Measurements from ENCODE around the gene OCA2.

The OCA2 gene

GRCh38 chr15:28131946-28132345 is 32.8 kb upstream of the OCA2 start:
- Histone ChIP-seq H4K20me1 (ENCODE audit: insufficient read depth, low read length) (no peaks in the 10 kb centered on the region), H3K4me2 (ENCODE audit: low read length) (no peak overlapping the region), H3K36me3 (ENCODE audit: insufficient read depth, low read length) (peaks cover 54% of the 10 kb centered on the region), H3K27me3 (ENCODE audit: insufficient read depth, low read length) (no peaks in the 10 kb centered on the region), H3K27ac (ENCODE audit: low read depth, low read length, poor library complexity, severe bottlenecking) (no peak overlapping the region), H3F3A (ENCODE audit: insufficient read depth, low read length) (no peaks in the 10 kb centered on the region), H3K9me3 (ENCODE audit: low read length) (no peaks in the 10 kb centered on the region), H3K9me2 (ENCODE audit: low read depth, low read length) (no peaks in the 10 kb centered on the region), H3K4me1 (ENCODE audit: insufficient read depth, low read length, severe bottlenecking) (peaks cover 9% of the 10 kb centered on the region), H2AFZ (ENCODE audit: low read length) (no peak overlapping the region), H3K9ac (ENCODE audit: low read length) (no peak overlapping the region), H3K79me2 (ENCODE audit: insufficient read depth, low read length) (no peaks in the 10 kb centered on the region), H3K4me3 (ENCODE audit: low read depth, low read length, poor library complexity, severe bottlenecking) (no peak overlapping the region)
- TF ChIP-seq CTCF (IDR thresholded peaks at IDR 0.05; ENCODE audit: low read length) (no peak), EZH2 (IDR thresholded peaks at IDR 0.05; ENCODE audit: borderline replicate concordance, low read length) (no peak)

GRCh38 chr15:28131400-28131799 is 32.3 kb upstream of the OCA2 start:
- peaks cover 55% of the 10 kb centered on the region for H3K36me3 ChIP-seq (ENCODE audit: insufficient read depth, low read length)
- no peak overlapping the region for H3K4me2 ChIP-seq (ENCODE audit: low read length)
- no peak overlapping the region for H3K9ac ChIP-seq (ENCODE audit: low read length)
- no peak overlapping the region for H2AFZ ChIP-seq (ENCODE audit: low read length)
- H3K4me1 ChIP-seq (ENCODE audit: insufficient read depth, low read length, severe bottlenecking): peaks cover 6% of the 10 kb centered on the region
- TF ChIP-seq CTCF (IDR thresholded peaks at IDR 0.05; ENCODE audit: low read length) (no peak), EZH2 (IDR thresholded peaks at IDR 0.05; ENCODE audit: borderline replicate concordance, low read length) (no peak)
- H3F3A ChIP-seq (ENCODE audit: insufficient read depth, low read length): no peaks in the 10 kb centered on the region
- no peak overlapping the region for H3K27ac ChIP-seq (ENCODE audit: low read depth, low read length, poor library complexity, severe bottlenecking)
- H3K27me3 ChIP-seq (ENCODE audit: insufficient read depth, low read length): no peaks in the 10 kb centered on the region
- no peaks in the 10 kb centered on the region for H4K20me1 ChIP-seq (ENCODE audit: insufficient read depth, low read length)
- no peaks in the 10 kb centered on the region for H3K9me3 ChIP-seq (ENCODE audit: low read length)
- no peaks in the 10 kb centered on the region for H3K9me2 ChIP-seq (ENCODE audit: low read depth, low read length)
- H3K4me3 ChIP-seq (ENCODE audit: low read depth, low read length, poor library complexity, severe bottlenecking): no peak overlapping the region
- H3K79me2 ChIP-seq (ENCODE audit: insufficient read depth, low read length): no peaks in the 10 kb centered on the region

- no peak overlapping the region for H3K4me3 ChIP-seq (ENCODE audit: low read depth, low read length, poor library complexity, severe bottlenecking)
- H3K4me2 ChIP-seq (ENCODE audit: low read length): no peak overlapping the region
- H3K36me3 ChIP-seq (ENCODE audit: insufficient read depth, low read length): peaks cover 55% of the 10 kb centered on the region
- H2AFZ ChIP-seq (ENCODE audit: low read length): no peak overlapping the region
- TF ChIP-seq EZH2 (IDR thresholded peaks at IDR 0.05; ENCODE audit: borderline replicate concordance, low read length): no peak
- no peak for TF ChIP-seq CTCF (IDR thresholded peaks at IDR 0.05; ENCODE audit: low read length)
- no peaks in the 10 kb centered on the region for H3K79me2 ChIP-seq (ENCODE audit: insufficient read depth, low read length)
- no peaks in the 10 kb centered on the region for H3K9me3 ChIP-seq (ENCODE audit: low read length)
- no peak overlapping the region for H3K9ac ChIP-seq (ENCODE audit: low read length)
- H3K27me3 ChIP-seq (ENCODE audit: insufficient read depth, low read length): no peaks in the 10 kb centered on the region
- H3F3A ChIP-seq (ENCODE audit: insufficient read depth, low read length): no peaks in the 10 kb centered on the region
- no peaks in the 10 kb centered on the region for H3K4me1 ChIP-seq (ENCODE audit: insufficient read depth, low read length, severe bottlenecking)
- H3K9me2 ChIP-seq (ENCODE audit: low read depth, low read length): no peaks in the 10 kb centered on the region
- H4K20me1 ChIP-seq (ENCODE audit: insufficient read depth, low read length): no peaks in the 10 kb centered on the region
- no peak overlapping the region for H3K27ac ChIP-seq (ENCODE audit: low read depth, low read length, poor library complexity, severe bottlenecking)
Measured at GRCh38 chr15:28130651-28131050, 31.5 kb upstream of the OCA2 start.
